Measurements from ENCODE around the gene RBBP8NL.

Gene RBBP8NL

GRCh38 chr20:62422636-62423325 lies 4.6 kb downstream of the RBBP8NL start:
- DNase-seq (ENCODE audit: low read depth), result no peak

DNA sequence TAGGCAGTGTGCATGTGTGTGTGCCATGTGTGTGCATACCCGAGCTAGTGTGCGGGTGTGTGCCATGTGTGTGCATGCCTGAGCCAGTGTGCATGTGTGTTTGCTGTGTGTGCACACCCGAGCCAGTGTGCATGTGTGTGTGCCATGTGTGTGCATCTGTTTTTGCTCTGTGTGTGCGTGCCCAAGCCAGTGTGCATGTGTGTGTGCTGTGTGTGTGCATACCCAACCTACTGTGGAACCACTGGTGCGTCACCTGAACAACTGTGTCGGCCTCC lies 5.7 kb downstream of the RBBP8NL start:
- no peak for DNase-seq (ENCODE audit: low read depth)

GRCh38 chr20:62420846-62421715 lies 6.3 kb downstream of the RBBP8NL start:
- no peak for DNase-seq (ENCODE audit: low read depth)

GRCh38 chr20:62419759-62420158 lies 7.6 kb downstream of the RBBP8NL start:
- no peak for DNase-seq (ENCODE audit: low read depth)

GRCh38 chr20:62418709-62419487 lies 8.4 kb downstream of the RBBP8NL start:
- DNase-seq (ENCODE audit: low read depth), result no peak

GRCh38 chr20:62417981-62418708 lies 9.2 kb downstream of the RBBP8NL start:
- no peak for DNase-seq (ENCODE audit: low read depth)

- DNase-seq (ENCODE audit: low read depth), result no peak
These were observed 10.4 kb downstream of the RBBP8NL start for GRCh38 chr20:62416651-62417637.

DNA sequence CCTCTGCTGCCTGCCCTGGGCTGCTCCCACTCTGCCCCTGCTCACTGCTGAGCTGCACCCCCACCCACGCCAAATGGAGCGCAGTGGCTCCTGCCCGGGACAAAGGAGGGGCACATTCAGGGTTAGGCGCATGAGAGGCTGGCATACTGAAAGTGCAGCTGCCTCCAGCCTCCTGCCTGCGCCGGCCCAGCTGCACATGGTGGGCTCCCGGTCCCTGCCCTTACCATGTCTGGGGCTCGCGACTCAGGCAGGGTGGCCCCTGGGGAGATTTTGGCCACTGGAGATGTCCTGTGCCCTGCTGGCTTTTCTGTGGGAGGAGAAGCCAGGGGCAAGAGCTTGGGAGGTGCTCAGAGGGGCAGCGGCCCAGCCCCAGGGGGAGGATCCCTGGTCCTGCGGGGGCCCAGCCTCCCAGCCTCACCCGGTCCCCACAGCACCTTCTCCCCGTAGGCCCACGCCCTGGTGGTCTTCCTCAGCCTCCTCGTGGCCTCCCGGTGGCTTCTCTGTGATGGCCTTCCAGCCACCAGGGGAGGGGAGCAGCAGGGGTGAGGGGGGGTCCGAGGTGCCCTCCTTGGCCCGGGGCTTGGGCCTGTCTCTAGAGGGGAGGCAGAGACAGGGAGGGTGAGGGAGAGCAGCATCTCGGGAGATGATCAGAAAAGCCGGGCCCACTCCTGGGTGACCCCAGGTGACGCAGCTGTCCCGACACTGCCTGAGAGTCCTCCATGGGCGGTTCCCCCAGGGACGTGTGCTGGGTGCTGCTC lies 11.8 kb downstream of the RBBP8NL start:
- DNase-seq (ENCODE audit: low read depth), result no peak

DNA sequence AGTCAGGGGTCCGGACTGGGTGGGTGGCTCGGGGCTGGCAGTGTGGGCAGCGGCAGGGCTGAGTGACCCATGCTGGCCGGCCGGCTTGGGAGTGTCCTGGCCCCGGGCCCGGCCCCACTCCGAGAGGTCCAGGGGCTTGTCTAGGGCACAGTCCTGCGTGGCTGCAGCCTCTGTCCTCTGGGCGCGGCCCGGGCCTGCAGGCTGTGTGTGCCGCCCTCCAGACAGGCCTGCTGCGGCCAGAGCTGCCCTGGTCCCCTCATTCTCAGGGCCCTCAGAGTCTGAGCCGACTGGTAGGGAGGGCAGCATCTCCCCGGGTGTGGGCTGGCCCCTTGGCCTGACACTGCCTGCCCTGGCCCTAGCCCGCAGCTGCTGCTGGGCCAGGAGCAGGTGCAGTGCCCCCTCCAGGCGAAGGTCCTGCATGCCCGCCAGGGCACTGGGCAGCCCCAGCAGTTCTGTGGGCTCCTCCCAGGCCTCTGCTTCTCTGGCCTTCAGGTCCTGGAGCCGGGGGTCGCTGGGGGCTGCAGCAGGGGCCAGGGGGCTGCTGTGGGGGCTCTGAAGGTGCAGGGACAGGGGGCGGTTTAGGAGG lies 13.3 kb downstream of the RBBP8NL start:
- DNase-seq (ENCODE audit: low read depth), result no peak

DNA sequence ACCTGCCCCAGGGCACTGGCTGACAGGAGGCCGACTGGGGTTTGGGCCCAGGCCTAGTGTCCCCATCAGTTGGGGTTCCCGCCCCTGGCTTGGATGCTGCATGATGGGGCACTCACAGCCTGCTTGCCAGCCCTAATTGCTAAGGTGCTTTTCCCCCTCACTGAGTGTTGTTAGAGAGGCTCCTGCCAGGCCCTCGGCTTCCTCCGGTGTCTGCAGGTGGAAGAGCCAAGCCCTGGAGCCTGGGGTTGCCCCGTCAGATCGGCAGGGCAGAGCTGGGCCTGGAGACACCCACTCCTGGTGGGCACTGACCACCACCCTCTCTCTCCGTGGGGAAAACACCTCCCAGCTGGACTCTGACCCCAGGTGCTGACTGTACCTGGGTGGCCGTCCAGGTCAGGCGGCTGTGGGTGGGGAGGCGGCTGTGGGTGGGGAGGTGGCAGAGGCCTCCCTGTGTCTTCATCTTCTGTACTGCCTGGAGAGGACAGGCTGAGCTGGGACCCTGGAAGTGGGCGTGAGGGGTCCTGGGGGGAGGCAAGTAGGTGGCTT lies 14.2 kb downstream of the RBBP8NL start:
- DNase-seq (ENCODE audit: low read depth), result no peak

DNA sequence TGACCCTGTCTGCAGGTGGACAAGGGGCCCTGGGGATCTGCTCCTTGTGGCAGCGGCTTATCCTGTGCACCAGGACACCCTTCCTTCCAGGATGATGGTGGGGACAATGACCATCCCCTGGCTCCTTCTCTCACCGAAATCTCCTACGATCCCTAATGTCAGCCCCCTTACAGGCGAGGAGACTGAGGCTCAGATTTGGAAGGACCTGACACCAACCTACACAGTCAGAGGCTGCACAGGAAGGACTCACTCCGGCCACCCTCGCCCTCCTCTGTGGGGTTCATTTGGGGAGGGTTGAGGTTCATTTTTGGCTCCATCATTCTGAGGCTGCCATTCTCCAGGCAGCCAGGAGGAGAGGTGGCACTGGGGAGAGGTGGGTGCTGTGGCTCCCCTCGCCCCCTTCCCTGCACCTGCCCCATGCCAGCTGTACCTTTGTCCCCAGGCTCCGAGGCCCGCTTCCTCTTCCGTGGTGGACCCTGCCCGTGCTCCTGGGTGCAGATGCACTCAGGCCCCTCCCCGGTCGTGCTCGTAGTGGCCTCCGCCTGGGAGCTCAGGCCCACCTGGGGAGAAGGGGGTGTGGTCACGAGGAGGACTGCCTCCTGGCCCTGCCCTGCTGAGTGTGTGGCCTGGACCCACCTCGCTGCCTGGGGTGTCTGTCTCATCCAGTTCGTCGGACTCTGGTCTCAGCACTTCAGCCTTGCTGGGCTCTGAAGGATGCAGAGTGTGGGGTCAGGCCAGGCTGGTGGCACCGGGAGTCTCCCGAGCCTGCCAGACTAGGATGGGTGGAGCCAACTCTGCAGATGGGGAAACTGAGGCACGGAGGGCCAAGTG lies 14.9 kb downstream of the RBBP8NL start:
- DNase-seq (ENCODE audit: low read depth), result no peak

DNA sequence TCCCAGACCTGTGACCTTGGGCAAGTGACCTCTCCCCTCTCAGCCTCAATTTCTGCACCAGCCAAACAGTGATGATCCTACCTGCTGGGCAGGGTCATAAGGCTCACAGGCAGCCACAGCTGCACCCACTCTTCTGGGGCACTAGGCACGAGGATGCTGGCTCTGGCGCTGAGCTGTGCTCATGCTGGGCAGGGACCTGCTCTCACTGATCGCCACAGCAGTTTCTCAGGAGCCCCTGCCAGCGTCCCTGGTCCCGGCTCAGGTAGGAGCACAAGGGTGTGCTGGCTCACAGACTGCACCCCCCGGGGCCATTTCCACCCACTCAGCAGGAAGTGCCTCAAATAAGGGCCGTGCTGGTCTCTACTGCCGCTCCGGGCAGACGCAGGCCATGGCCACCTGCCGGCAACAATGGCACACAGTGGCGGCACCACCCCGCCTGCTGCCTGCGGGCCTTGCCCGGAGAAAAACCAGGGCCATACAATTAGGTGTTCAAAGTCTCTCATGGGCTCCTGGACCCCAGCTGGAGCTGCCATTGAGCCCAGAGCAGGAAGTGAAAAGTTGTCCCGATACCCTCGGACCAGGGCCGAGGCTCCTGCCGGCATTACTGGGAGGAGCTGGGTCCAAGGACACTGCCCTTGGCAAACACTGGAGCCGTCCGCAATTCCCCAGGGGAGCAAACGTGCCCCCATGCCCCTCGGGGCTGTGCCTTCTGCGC lies 15.7 kb downstream of the RBBP8NL start:
- no peak for DNase-seq (ENCODE audit: low read depth)

GRCh38 chr20:62410746-62411478 lies 16.4 kb downstream of the RBBP8NL start:
- no peak for DNase-seq (ENCODE audit: low read depth)

GRCh38 chr20:62409931-62410745 lies 17.2 kb downstream of the RBBP8NL start:
- DNase-seq (ENCODE audit: low read depth), result no peak

GRCh38 chr20:62409086-62409853 lies 18.1 kb downstream of the RBBP8NL start:
- DNase-seq (ENCODE audit: low read depth), result no peak

GRCh38 chr20:62408640-62409039 lies 18.7 kb downstream of the RBBP8NL start:
- no peak for DNase-seq (ENCODE audit: low read depth)
